HG02571 (cell line): ENCODE measurements around the gene ABLIM2.

Experiments
- ATAC-seq: cut with Tn5 transposase; IDR thresholded peaks from one replicate; pipeline ENCODE4 v1.9.1; 2021; ENCODE audit warnings: mild to moderate bottlenecking, moderate library complexity; ENCODE audit not compliant: unreplicated experiment

ABLIM2 gene

DNA sequence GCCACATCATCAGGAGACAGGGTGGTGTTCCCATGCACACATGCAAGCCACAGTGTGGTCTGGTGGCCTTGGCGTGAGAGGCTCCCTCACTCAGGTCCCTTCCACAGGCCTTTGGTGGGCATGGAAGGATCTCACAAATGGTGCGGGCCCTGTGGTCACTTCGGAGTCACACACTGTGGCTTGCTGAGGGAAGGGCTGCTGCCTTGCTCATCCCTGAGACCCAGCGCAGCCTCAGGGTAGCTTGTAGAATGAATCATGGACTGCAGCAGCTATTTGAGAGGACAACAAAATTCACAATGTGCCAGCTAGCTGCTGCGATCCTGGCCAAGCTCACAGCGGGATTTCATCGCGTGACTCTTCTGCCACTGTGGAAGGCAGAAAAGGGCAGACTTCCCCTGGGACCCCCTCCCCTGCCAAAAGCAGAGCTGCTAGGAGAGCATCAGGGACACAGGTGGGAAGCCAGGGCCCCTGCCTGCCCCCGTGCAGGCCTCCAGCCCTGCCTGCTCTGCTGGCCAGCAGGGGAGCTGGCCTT, 106.4 kb downstream of the ABLIM2 start:
- no peak for ATAC-seq

DNA sequence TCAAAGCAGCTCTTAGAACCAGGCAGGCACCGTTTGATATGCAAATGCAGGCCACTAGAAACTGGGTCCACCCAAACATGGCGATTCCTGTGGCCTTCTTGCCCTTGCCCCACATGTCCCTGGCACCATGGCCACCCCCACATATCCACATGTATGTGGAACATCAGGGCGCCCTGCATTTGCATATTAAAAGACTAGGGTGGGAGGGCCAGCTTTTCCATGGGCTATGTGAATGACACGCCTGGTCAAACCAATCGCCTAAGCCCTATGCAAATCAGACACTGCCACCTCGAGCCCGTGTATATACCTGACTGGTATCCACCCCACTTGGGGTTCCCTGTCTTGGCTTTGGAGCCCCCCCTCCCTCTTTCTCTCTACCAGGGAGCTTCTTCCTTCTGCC, 107.0 kb downstream of the ABLIM2 start:
- ATAC-seq: no peak

DNA sequence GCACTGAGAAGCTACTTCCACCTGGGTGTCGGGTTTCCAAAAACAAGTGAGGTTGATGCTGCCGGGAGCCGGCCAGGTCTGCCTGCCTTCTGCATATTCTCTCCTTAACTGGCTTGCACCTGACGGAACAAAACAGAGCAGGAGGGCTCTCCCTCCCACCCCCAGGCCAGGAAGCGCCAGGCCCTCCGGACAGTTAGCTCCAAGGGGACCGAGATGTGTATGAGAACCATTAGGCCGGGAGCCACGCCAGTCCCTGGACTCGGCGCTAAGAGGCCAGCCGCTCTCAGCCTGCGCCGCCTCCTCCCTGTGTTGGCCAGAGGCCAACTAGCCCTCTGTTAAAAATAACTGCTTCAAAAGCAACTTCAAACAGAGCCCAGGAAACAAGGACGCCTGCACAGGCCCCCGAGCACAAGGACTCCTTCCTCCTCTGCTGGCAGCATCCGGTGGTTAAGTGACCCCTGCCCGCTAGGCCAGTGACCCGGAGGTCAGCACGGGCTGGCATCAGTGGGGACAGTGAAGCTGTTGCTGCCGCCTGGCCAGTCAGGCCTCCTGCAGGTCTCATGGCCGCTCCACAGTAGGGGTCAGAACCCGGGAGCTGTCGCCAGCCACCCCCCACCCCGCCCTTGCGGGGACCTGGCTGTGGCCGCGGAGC, 107.9 kb downstream of the ABLIM2 start:
- no peak for ATAC-seq

DNA sequence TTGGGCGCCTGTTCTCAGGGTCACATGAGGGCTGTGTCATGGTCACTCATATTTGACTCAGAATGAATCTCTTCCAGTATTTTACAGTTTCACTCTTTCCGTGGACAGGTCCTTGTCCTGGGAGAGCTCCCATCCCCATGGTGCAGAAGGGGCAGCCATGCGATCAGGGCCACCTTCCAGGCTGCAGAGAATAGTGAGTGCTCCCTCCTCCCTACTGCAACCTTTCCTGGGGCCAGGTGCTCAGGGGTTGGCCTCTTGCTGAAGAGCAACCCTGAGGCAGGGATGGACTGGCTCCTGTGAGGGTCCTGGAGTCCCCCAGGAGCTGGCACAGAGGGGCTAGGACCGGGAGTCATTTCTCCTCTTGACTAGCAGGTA, 108.4 kb downstream of the ABLIM2 start:
- ATAC-seq: no peak

DNA sequence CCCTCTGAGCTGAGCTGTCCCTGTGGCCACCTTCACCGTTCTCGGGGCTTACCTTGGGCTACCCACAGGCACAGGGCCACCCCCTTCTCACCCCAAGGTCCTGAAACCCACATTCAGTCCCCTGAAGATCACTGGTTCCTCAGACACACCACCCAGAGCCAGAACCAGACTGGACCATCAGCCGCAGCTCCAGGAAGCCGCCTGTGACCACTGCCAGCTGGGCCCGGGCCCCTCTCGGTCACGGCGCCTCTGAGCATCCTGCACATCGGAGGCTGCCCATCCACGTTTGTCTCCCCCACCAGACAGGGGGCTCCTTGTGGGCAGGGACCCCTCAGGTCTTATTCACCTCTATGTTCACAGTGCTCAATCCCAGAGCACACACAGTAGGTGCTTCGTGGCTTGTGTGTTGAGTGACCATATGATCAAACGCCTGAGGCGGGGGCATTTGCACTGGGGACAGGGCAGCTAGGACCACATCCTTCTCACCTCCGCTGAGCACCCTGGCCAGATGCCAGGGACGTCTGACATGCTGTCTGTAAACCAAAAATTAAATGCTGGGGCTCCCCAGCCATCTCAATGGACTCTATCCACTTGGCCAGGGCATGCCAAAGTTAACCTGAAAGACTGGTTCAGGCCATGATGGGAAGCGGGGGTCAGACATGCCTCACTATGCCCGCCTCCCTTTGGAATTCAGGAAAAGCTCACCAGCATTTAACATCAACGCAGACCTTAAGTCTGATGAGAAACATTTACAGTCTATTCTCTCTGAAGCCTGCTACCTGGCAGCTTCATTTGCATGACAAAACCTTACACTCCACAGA, 109.5 kb downstream of the ABLIM2 start:
- no peak for ATAC-seq

DNA sequence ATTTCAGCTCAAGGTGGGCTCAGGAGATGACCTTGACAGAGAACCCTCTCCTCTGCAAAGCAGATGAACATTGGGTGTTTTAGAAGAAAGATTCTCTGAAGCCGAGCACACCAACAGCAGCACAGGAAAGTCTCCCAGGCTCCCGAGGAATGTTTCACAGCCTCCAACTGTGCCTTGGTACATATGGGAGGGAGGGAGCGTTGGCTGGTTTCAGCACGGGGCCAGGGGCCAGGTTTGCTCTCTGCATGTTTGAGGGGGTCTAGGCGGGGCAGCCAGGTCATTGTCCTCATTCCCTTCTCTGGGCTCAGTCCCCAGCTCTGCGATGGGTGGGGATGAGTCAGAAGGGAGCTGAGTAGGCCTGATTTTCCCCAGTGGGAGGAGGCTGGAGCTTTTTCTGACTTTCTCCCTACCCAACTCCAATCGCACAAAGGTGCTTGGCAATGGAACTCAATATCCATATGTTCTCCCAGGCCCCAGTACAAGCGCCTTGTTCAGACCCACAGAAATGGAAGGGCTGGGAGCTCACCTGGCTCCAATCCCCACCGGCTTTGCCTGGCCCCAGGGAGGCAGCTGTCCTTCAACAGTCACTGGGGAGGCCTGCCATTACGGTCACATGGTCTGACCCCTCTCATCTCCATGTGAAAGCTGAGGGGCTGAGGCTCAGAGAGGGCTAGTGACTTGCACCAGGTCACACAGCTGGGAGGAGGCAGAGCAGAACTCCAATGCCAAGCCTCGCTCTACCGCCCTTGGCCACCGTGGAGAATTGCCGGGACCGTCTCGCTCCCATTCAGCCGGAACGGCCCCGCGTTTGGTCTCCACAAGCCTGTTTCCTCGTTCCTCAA, 110.6 kb downstream of the ABLIM2 start:
- ATAC-seq: no peak

DNA sequence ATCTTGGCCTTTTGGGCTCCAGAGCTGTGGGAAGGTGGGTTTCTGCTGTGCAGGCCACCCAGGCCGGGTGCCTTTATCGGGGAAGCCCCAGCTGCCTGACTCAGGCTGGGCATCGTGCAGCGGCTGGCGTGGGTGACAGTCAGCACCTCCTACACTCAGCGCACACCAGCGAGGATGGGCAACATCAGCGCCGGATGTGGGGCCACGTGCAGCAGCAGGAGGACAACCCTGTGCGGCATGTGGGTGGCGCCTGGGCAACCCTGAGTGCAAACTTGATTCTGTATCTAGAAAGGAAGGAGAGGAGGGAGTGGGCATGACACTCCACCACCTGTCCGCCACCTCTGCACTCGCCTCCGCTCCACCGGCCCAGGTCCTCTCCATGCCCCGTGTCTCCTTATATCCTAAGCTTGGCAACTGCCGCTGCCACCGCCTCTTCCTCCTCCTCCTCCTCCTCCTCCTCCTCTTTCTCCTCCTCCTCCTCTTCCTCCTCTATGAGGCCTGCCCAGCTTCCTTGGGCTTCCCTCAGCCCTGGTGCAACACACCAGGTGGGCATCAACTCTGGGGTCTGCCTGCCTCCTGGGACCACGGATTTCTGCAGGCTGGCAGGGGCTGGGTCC, 111.6 kb downstream of the ABLIM2 start:
- no peak for ATAC-seq

DNA sequence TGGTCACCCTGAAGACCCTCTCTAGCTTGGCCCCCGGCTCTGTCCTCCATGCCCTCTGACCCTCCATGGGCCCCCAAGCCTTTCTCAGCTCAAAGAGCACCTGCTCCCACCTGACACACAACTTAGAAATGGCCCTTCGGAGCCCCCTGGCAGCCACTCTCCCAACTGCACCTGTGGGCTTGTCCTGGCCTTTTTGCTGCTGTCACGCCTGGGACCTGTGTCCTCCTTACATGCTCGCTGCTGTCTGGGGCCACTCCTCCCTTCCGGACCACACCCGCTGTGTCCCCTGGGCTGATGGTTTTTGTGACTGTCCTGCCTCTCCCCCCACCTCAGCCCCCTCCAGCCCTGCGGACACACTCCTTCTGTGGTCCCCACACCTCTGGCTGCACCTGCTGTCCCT, 112.7 kb downstream of the ABLIM2 start:
- ATAC-seq: no peak

DNA sequence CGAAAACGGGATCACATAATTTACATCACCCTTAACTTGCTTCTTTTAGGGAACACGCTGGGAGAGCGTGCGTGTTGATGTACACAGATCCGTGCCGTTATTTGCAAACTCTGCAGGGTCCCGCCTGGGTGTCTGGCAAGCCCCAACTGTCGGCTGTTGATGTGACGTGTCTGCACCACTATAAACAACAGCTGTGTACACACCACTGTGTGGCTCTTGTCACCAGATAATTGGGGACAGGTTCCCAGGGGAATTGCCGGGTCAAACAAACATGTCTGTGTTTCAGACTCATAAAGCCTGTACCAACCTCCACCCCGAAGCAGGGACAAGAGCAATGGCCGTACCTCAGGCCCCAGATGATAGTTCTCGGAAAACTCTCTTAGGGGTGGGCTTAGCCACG, 113.9 kb downstream of the ABLIM2 start:
- ATAC-seq: no peak

DNA sequence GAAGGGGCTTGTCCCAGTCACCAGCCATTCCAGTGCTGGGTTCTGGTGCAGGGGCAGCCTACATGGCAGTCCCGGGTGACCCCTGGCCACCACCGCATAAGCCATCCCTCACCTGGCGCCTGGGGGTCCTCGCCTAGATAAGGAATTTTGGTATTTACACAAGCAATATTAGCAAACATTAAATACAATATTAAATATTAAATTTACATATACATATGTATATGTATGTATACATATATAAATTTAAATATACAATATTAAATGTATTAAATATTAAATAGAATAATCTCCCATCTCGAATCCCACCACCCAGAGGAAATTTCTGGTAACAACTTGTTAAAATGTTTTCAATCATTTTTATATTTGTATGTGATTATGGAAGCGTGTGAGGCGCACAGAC, 114.4 kb downstream of the ABLIM2 start:
- ATAC-seq: no peak

DNA sequence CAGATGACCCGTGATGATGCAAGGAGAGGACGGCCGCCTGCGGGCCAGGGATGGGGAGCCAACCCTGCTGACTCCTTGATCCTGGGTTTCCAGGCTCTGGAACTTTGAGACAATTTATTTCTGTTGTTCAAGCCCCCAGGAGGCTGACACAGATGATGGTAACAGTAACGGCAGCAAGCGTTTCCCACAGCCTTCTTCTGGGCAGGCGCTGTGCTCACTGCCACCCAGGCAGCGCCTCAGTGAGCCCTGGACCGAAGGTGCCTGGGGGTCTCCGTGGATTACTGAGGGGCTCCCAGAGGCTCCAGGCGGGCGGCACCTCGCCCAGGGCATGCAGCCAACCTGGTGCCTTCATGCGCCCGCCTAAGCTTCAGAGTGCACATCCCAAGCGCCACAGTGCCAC, 115.0 kb downstream of the ABLIM2 start:
- ATAC-seq: no peak

DNA sequence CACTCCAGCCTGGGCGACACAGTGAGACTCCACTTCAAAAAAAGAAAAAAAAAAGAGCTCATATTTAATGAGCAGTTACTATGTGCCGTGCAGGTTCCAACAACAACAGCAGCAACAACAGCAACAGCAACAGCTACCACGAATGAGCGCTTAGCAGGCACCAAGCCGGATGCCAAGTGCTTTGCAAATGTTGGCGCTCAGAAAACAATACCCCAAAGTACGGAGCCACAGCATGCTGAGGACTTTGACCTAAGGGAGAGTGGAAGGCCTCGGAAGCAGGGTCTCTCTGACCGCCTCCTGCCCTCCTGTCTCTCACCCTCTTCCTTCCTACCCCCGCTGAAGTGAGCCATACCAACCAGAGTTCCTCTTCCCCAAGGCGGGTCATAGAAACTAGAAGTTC, 116.7 kb downstream of the ABLIM2 start:
- ATAC-seq: no peak

DNA sequence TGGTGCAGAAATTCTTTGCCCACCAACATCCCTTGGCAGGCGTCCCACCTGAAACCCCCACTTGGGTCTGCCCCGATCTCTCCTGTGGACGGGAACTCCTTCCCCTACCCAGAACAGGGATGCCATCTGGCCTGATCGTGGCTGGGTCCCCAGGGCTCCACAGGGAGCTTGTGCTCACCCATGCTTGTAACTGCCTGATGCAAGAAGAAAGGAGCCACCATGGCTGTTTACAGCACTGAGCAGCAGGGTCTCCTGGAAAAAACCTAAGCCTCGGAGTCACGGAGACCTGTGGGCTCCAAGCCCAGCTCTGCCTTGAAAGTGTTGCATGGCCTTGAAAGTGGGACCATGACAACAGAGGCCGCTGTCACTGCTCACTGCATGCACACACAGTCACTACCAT, 117.4 kb downstream of the ABLIM2 start:
- no peak for ATAC-seq

DNA sequence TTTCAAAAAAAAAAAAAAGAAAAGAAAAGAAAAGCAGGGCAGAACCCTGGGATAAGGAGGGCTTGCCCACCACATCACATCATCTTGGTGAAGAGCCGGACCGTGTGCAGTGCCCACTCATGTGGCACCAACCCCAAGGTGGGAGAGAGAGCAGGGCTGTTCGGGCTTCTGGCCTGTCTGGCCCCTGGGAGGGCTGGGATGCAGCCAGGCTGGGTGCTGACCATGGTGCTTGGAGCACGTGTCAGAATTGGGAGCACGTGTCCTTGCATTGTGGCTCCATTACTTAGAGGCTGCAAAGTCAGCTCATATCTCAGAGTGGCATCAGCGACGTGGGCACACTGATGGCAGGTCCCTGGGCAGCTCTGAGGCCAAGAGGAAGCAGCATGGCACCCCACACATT, 118.0 kb downstream of the ABLIM2 start:
- no peak for ATAC-seq

DNA sequence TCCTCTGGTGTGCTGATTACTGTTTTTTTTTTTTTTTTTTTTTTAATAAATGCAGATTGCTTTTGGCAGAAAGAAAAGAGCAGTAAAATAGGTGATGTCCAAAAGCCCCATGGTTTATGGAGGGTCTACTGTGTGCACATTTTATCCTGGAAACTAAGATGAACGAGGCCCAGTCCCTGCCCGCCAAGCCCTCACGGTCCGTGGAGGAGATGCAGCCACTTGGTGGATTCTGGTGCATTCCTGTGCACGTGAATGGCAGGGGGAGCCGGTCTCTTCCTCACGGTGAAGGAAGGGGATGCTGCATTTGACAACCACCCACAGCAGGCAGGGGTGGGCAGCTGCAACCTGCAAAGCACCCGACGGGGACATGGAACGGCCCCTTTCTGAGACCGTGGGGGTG, 118.8 kb downstream of the ABLIM2 start:
- ATAC-seq: no peak

DNA sequence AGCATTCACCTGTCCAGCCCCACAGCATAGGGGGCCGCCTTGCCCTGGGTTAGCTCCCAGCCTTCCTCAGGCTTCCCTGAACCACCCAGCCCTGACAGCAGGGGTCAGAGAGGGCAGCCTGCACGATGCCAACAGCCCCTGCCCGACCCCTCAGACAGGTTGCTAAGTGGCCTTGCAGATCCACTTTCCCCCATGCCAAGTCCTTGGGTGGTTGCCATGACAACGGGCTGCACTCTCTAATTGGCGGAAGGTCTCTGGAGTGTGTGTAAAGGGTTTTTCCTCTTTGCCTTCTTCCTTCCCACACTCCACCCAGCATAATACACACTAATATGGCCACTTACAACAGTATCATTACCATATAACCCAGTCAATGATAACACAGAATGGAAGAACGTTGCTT, 119.3 kb downstream of the ABLIM2 start:
- ATAC-seq: no peak

DNA sequence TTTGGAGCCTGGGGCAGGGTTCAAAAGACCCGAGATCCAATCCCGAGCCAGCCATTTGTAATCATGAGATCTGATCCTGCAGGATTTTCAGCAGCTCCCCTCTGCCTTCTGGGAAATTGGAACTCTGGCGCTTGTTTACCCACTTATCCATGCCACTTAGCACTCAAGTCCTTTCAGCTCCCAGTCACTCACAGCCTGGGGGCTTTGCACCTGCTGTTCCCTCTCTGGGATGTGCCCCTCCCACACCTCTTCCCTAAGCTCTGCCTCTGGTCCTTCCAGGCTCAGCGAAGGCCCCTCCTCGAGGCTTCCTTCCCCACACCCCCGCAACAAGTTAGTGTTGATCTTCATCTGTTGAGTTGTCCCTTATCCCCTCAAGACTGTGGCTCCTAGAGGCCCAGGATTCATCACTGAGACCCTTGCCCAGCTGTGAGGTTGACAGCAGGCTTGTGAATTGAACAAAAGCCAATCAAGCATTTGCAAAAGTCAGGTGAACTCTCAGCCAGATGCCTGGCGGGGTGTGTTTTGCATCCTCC, 119.8 kb downstream of the ABLIM2 start:
- ATAC-seq: no peak

DNA sequence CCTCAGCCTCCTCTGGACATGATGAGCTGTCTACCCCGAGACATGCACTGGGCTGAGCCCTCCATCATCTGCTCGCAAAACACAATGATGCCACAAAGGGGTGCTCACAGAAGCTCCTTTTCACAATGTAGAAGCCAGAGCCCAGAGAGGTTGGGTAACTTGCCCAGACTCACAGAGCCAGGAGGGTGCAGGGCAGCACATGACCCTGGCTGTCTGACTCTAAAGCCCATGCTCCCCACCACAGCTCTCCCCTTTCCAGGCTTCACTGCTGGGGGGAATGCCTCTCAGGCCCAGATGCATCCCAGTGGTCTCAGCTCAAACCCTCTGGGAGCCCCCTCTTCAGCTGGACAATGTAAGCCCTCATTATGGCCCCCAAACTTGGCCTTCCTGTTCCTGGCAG, 120.5 kb downstream of the ABLIM2 start:
- no peak for ATAC-seq

DNA sequence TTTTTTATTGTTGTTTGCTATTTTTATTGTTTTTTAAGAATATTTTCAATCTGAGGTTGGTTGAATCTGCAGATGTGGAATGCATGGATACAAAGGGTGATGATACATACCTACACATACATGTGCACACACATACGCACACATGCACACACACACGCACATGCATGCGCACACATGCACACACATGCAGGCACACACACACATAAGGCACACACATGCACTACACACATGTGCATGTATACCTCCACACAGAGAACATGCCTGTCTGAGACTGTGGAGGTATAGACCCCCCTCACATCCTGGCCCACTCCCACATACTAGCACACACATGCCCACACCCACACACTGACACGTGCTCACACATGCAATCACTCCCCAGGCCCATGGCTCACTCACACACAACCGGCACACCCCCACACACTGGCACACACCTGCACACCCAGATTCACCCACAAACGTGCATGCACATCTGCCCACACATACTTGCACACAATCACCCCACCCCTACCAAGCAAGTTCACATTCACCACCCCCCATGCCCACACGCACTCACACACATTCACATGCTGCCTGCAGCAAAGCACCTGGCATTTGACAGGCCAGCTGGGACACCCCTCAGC, 121.4 kb downstream of the ABLIM2 start:
- ATAC-seq: no peak

DNA sequence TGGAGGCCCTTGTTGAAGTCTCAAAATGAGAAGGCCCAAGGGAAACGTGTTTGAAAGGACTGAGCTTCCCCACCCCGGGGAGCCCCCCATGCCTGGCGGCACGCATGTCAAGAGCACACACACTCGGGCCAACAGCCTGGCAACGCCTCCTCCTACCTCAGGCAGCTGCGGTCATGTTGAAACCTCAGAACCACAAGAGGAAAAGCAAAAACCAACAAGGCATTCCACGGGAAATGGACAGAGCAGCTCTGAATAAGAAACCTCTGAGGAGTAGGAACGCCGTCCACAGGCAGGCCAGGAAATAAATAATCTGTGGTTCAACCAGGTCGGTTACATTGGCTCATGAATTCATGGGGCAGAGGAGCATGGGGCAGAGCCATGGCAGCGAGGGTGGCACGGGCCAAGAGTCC, 123.2 kb downstream of the ABLIM2 start:
- no peak for ATAC-seq
